NCI-H82 treated with DMSO at 0.1 percent for 48 hours (cell line): ENCODE results near the gene NACC2.

Source experiments
- DNase-seq: peaks from one replicate; lab custom pipeline; 2025; ENCODE audit not compliant: unreplicated experiment; lab: John Stamatoyannopoulos, UW

NACC2 gene

GRCh38 chr9:136093995-136094881 is 851 bp downstream of the NACC2 start:
- DNase-seq: no peak

GRCh38 chr9:136093346-136093986 is 1.6 kb downstream of the NACC2 start:
- no peak for DNase-seq

DNA sequence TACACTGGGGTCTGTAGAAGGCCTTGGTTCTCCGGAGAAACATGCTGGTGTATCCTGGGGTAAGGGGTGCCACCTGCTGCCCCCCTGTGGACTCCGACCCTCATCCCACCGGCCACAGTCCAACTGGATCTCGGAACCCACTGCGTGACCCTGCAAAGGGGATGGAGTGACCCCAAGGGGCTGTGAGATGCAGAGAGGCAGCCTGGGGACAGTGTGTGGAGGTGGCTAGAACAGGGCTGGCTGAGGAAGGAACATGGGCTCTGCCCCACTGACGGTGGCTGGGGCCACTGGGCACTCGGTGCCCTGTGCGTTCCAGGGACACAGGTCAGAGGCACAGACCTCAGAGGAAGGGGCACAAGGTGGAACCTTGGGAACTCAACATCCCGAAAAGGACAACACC is 2.3 kb downstream of the NACC2 start:
- DNase-seq: no peak

- no peak for DNase-seq
Measured at GRCh38 chr9:136092353-136092650, 2.8 kb downstream of the NACC2 start.

GRCh38 chr9:136091582-136092352 is 3.3 kb downstream of the NACC2 start:
- no peak for DNase-seq

DNA sequence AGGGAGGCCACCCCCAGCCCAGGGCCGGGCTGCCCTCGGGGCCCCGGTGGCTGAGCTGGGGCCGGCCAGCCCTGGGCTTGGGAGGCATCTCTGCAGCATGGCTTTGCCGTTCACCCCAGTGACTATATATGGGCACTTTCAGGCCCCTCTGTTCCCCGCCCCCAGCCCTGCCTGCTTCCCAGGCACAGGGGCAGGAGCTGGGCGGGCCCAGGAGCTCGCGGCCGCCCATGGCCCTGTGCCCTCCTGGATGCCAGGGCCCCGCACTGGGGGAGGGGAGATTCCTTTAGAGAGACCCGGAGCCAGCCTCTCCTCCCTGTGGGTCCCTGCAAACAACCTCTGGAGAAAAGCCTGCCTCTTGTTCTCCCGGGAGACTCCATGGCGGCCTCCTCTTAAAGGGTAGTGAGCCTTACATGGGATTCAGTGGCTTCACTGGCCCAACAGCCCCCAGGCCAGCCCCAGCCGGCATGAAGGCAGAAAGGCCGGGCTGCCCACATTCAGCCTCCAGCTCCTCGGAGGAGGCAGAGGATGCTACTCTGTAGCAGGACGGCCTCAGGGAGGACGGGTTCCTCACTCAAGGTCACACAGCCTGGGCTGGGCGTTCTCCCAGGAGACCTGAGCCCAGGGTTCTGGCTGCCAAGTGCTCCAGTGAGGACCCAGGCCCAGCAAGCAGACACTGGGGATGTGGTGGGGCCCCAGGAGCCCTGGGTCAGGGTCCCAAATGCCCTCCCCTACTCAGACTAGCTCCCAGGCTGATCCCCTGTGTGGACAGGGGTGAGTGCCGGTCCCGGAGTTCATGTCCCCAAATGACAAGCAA is 4.1 kb downstream of the NACC2 start:
- no peak for DNase-seq

- DNase-seq: no peak
Measured at GRCh38 chr9:136090056-136090735, 4.9 kb downstream of the NACC2 start.

GRCh38 chr9:136089697-136090045 is 5.4 kb downstream of the NACC2 start:
- DNase-seq: no peak

DNA sequence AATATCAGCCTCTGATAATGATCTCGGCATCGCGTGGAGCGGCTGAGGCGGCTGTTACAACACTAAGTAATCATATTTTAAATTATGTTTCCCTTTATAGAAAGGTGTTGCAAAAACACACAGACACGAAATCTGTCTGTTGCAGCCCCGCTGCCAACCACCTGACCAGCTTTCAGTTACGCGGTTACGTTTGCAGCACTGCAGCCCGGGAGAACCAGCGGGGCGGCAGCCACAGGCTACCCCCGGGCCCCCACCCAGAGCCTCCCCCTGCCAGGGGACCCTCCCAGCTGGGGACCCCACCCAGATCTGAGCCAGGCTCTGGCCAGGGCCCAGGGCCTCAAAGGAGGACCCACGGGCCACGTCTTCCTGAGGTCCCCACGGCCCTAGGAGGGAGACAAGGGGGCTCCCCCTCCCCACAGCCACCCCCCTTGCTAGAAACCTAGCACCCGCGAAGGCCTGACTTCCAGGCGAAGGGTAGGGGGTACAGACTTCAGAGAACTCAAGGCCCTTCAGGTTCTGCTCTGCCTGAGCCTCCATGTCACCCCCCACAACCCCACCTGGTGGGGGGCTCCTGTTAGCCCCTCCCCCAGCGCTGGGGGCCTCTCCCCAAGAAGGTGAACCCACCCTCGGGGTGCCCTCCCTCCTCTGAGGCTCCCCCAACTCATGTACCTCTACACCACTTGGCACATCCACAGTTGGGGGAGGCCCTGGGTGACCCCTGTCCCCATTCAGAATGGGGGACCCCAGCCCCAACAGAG is 6.0 kb downstream of the NACC2 start:
- DNase-seq: no peak

DNA sequence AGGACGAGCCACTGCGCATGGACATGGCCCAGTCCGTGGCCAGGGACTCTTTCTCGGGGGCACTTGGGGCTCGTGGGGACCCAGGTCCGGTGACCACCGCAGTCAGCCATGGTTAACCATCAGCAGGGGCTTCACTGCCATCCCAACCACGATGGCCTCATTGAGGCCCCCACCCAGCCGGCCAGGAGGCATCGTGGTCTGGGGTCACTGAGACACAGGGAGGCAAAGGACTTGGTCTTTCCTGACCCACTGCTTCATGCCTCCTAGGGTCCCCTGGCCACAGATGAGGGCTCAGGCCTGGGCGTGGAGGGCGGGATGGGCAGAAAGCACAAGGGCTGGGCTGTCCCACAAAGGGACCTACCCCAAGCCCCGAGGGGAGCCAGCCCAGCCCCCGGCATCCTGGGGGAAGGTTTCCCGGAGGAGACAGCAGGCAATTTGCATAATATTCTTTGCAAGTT is 6.6 kb downstream of the NACC2 start:
- DNase-seq: no peak

- no peak for DNase-seq
Measured at GRCh38 chr9:136087741-136088480, 7.2 kb downstream of the NACC2 start.

GRCh38 chr9:136086951-136087740 is 7.9 kb downstream of the NACC2 start:
- DNase-seq: no peak

DNA sequence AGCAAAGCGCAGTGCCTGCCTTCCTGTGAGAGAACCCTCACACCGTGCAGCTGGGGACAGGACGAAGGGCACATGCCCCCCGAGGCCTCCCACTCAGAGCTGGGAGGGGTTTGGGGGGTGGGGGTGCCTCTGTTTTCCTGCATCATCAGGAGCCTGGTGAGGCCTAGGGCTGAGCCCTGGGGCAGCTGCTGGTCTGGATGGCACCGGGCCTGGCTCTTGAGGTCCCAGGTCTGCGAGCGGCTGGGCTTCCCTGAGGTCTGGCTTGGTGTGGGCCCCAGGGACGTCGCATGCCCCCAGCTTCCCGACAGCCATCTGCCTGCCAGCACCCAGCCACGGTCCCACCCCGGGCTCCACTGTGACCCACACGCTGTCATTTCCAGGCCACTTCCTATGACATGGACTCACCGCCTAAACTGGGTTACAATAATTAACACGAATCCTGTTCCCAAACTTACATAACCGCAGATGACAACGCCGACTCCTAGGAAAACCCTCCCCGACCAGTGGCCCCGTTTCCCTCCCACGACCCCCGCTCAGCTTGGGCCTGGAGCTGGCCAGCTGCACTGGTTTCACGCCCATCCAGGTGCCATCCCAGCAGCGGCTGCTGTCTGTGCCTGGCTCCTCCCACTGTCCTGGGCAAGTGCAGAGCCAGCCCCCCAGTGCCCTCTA is 8.7 kb downstream of the NACC2 start:
- no peak for DNase-seq

GRCh38 chr9:136085815-136086212 is 9.3 kb downstream of the NACC2 start:
- DNase-seq: no peak

GRCh38 chr9:136084063-136084944 is 10.8 kb downstream of the NACC2 start:
- DNase-seq: no peak

DNA sequence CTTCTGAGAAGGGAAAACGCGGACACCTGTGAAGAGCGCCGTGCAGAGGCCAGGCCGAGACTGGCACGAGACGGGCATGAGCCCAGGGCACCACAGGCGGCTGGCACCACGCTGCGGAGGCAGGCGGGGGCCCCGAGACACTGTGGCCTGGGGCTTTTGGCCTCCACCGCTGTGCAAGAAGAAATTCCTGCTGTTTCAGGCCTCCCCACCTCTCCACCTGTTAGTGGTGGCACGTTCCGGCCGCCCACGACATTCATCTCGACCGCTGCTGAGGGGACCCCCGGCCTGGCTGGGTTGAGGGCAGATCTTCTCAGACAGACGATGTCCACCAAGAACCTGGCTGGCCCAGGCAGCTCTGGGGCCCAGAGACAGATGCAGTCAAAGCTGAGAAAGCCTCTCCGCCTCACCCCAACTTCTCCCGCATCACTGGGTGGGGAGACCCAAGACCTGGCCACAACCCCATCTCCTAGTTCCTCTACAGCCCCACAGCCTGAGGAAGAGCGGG is 11.5 kb downstream of the NACC2 start:
- DNase-seq: no peak
